Thyroid gland (tissue), 4 donors: ENCODE data around the gene TMEM151B. TPM values are rescaled to one million over a fixed set of nuclear protein-coding genes. Genes with fewer than 3 reads are reported as not detected.

Source experiments
- DNase-seq, 2 donors: peaks; one replicate each; pipeline ENCODE4 v3.0.0-alpha.2; 2019
- H3K27ac ChIP-seq, 3 donors: fragments of 200-600 bp; sonication (generic); 1 replicate in 2 of 3; 2 replicates in 1 of 3; pipeline ENCODE4 v1.5.1; 2016 to 2019; ENCODE audit warnings: mild to moderate bottlenecking in 1 of 3, moderate library complexity in 1 of 3
- H3K27me3 ChIP-seq: fragments of 200-600 bp; sonication (generic); one replicate; pipeline ENCODE4 v1.5.1; 2019
- H3K36me3 ChIP-seq, 2 donors: fragments of 200-600 bp; sonication (generic); one replicate each; pipeline ENCODE4 v1.5.1; 2016 to 2019
- H3K4me1 ChIP-seq, 2 donors: fragments of 200-600 bp; sonication (generic); one replicate each; pipeline ENCODE4 v1.5.1; 2017 to 2019
- H3K4me3 ChIP-seq, 3 donors: fragments of 200-600 bp; sonication (generic); replicated peaks in 1 of 3; 1 replicate in 2 of 3; 2 replicates in 1 of 3; pipeline ENCODE4 v1.5.1; 2016; ENCODE audit warnings: mild to moderate bottlenecking in 1 of 3
- H3K9me3 ChIP-seq: fragments of 200-600 bp; sonication (generic); one replicate; pipeline ENCODE4 v1.5.1; 2017
- CTCF ChIP-seq, 6 experiments: fragments of 200-600 bp in 3 of 6; fragments of 450-650 bp in 3 of 6; sonication (generic) in 3 of 6; IDR thresholded peaks; one replicate each; pipeline ENCODE4 v1.5.1; 2016 to 2019; ENCODE audit warnings: antibody characterized with exemption in 6 of 6, mild to moderate bottlenecking in 2 of 6, inconsistent platforms in 1 of 6, moderate library complexity in 1 of 6
- POLR2A ChIP-seq, 2 donors: fragments of 450-650 bp; IDR thresholded peaks; one replicate each; pipeline ENCODE4 v1.6.1; 2017; ENCODE audit warnings: antibody characterized with exemption in 2 of 2, mild to moderate bottlenecking in 2 of 2, moderate library complexity in 1 of 2
- WGBS, 2 donors: methylation state at CpG; one replicate each; pipeline ENCODE4 v1.1.5; 2017; 5-methylcytosine and 5-hydroxymethylcytosine counted together
- intact Hi-C: fragments of 100-400 bp; cut with DNase I; formaldehyde crosslinking; loops from one replicate; pipeline ENCODE4 v1.15.1; 2023
- total RNA-seq, 4 donors: library from RNA; depleted of rRNA; stranded (reverse); fragments of >200 nt; gene quantifications; one replicate each; pipeline ENCODE4 v1.2.3, GENCODE V29; 2016

Gene TMEM151B
- total RNA-seq, 4 donors from 2014 or later = not detected

GRCh38 chr6:44284121-44284520, 13.9 kb downstream of the TMEM151B start:
- no peaks in the 10 kb centered on the region for H3K4me1 ChIP-seq
- H3K9me3 ChIP-seq = no peaks in the 10 kb centered on the region
- no peak for DNase-seq
- 54 to 59% methylated on average over 2 of the region's 2 CpGs for WGBS, 2 donors
- no peak overlapping the region for H3K27ac ChIP-seq
- no peaks in the 10 kb centered on the region for H3K36me3 ChIP-seq
- no peak overlapping the region for H3K4me3 ChIP-seq
- TF ChIP-seq POLR2A (IDR thresholded peaks at IDR 0.05) (no peak), CTCF (IDR thresholded peaks at IDR 0.05) (no peak)
- intact Hi-C loops = no loop called here
- H3K27me3 ChIP-seq = no peaks in the 10 kb centered on the region

- 62 to 71% methylated on average over 4 of the region's 4 CpGs for WGBS, 2 donors
- intact Hi-C loops = no loop called here
These were observed 14.6 kb downstream of the TMEM151B start for GRCh38 chr6:44284867-44285266.

DNA sequence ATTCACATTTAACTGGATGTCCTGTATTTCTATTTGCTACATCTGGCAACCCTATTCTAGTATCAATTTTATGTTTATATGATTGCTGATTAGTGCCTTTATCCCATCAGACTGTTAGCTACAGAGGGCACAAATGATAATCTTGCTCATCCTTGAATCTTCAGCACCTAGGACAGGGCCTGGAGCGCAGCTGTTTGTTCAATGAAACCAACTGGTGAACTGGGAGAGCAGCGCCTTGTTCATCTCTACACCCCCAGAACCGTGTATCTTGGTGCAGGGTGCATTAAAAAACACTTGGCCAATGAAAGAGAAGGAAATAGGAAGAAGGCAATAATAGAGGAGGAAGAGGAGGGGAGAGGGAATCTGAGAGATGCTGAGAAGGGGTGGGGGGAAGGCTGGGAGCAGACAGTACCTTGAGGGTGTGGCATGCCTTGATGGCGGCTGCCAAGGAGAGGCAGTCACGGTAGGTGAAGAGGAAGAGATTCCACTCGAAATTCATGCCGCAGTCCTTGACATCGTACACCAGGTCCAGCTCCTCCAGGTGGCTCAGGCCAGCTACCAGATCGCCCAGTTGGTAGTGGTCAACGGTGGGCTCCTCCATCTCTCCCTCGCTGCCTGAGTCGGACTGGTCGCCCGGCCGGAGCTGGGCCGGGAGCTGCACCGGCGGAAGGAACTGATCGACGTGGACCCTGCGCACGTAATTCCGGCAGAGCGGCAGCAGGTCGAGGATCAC, 15.5 kb downstream of the TMEM151B start:
- WGBS, 2 donors = 62 to 75% methylated on average over 15 to 25 of the region's 25 CpGs
- TF ChIP-seq CTCF (IDR thresholded peaks at IDR 0.05) = no peak
- no peak for TF ChIP-seq POLR2A (IDR thresholded peaks at IDR 0.05)
- Histone ChIP-seq H3K4me3 (no peak overlapping the region), H3K9me3 (no peaks in the 10 kb centered on the region), H3K27ac (no peak overlapping the region), H3K4me1 (no peaks in the 10 kb centered on the region), H3K36me3 (no peaks in the 10 kb centered on the region), H3K27me3 (no peaks in the 10 kb centered on the region)
- no peak for DNase-seq
- intact Hi-C loops = no loop called here

More at GRCh38 chr6:44284867-44285266, 14.6 kb downstream of the TMEM151B start:
- Histone ChIP-seq H3K36me3 (no peaks in the 10 kb centered on the region), H3K27ac (no peak overlapping the region), H3K9me3 (no peaks in the 10 kb centered on the region), H3K4me3 (no peak overlapping the region), H3K27me3 (no peaks in the 10 kb centered on the region), H3K4me1 (no peaks in the 10 kb centered on the region)
- no peak for DNase-seq
- TF ChIP-seq CTCF (IDR thresholded peaks at IDR 0.05) = no peak
- TF ChIP-seq POLR2A (IDR thresholded peaks at IDR 0.05) = no peak

DNA sequence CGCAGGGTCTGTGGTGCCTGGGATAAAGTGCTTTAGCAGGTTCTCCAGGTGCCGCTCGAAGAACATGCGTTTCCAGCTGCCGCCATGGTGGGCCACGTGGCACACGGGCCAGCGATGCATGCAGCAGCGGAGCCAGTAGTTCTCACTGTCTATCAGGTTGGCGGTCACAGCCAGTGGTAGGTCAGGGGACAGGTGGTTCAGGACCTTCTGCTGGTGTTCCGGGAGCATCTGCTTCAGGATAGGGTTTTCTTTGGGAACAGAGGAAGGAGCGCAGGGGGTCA, 16.0 kb downstream of the TMEM151B start:
- H3K27me3 ChIP-seq = no peaks in the 10 kb centered on the region
- TF ChIP-seq CTCF (IDR thresholded peaks at IDR 0.05) (no peak), POLR2A (IDR thresholded peaks at IDR 0.05) (no peak)
- no peak overlapping the region for H3K27ac ChIP-seq
- WGBS, 2 donors = 87 to 91% methylated on average over 11 to 12 of the region's 12 CpGs
- intact Hi-C loops = no loop called here
- H3K36me3 ChIP-seq = no peaks in the 10 kb centered on the region
- no peaks in the 10 kb centered on the region for H3K4me1 ChIP-seq
- no peak overlapping the region for H3K4me3 ChIP-seq
- H3K9me3 ChIP-seq = no peaks in the 10 kb centered on the region
- no peak for DNase-seq

- DNase-seq = no peak
- H3K4me3 ChIP-seq = no peak overlapping the region
- no peak overlapping the region for H3K27ac ChIP-seq
- TF ChIP-seq POLR2A (IDR thresholded peaks at IDR 0.05) (no peak), CTCF (IDR thresholded peaks at IDR 0.05) (no peak)
- no peaks in the 10 kb centered on the region for H3K9me3 ChIP-seq
- no peaks in the 10 kb centered on the region for H3K27me3 ChIP-seq
- 58 to 62% methylated on average over 2 of the region's 2 CpGs for WGBS, 2 donors
- no peaks in the 10 kb centered on the region for H3K36me3 ChIP-seq
- intact Hi-C loops = no loop called here
- H3K4me1 ChIP-seq = no peaks in the 10 kb centered on the region
These were observed 16.5 kb downstream of the TMEM151B start for GRCh38 chr6:44286747-44287146.
